OCI-LY7 (cell line): ENCODE results near the gene DPM1.

Experiments used
- EZH2phosphoT487 ChIP-seq: fragments of 200-600 bp; sonication (generic); IDR thresholded peaks from 2 replicates; pipeline ENCODE4 v1.6.1; 2018; ENCODE audit warnings: low read depth, borderline replicate concordance, mild to moderate bottlenecking, mixed run types, antibody characterized with exemption, low read length, moderate library complexity, mixed read lengths
- TF ChIP-seq, protein P1 (sequence below): fragments of 200-600 bp; sonication (generic); conservative IDR thresholded peaks from 2 replicates; pipeline ENCODE4 v1.5.1; 2014; ENCODE audit warnings: mild to moderate bottlenecking, antibody characterized with exemption, low read length, moderate library complexity, mixed read lengths

DNA sequence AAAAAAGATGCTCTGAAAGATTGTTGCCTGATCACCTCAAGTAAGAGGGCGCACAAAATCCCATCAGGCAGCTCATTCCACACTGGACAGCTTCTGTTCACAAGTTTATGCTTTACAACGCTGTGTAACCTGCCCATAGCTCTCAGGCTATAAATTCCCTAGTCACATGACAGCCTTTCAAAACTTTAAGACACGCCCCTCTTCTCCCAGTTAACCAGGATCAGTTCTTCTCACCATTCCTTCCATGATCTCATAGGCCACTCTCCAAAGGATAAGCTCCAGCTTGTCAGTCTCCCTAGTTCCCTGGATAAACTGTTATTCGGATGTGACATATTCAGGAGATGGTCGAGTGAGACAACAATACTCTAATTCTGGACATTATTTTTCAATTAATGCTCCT, 42.1 kb downstream of the DPM1 start:
- TF ChIP-seq, protein P1, sequence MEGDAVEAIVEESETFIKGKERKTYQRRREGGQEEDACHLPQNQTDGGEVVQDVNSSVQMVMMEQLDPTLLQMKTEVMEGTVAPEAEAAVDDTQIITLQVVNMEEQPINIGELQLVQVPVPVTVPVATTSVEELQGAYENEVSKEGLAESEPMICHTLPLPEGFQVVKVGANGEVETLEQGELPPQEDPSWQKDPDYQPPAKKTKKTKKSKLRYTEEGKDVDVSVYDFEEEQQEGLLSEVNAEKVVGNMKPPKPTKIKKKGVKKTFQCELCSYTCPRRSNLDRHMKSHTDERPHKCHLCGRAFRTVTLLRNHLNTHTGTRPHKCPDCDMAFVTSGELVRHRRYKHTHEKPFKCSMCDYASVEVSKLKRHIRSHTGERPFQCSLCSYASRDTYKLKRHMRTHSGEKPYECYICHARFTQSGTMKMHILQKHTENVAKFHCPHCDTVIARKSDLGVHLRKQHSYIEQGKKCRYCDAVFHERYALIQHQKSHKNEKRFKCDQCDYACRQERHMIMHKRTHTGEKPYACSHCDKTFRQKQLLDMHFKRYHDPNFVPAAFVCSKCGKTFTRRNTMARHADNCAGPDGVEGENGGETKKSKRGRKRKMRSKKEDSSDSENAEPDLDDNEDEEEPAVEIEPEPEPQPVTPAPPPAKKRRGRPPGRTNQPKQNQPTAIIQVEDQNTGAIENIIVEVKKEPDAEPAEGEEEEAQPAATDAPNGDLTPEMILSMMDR = no peak
- no peak for TF ChIP-seq EZH2phosphoT487
